ENCODE data around the gene CDK6.
A peak's percentile ranks its signal among the peaks of the same experiment; 100 is the strongest.

Gene CDK6

DNA sequence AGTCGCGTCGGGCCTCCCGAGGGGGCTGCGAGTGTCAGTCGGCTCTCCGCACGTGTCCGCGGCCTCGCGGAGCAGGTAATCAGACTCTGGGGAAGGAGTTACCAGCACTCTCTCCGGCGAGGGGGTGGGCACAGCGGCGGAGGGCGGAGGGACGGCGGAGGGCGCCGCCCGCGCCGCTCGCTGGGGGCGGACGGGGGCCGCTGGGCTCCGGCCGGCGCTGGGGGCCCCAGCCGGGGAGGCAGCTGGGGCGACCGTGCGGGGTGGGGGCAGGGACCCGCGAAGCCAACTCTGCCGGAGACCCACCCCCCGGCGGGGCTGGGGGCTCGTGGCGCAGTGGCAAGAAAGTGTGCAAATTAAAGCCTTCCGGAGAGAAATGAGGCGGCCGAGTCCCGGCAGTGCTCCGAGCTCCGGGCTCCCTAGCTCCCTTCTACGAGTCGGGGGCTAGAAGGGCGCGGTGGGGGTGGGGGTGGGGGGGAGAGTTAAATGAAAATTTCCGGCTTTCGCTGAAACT is at the start of gene CDK6:
CDK6 (minus strand) TSS at position 85 of the 511 bp plus-strand sequence. CDS start 3,250 bp downstream, outside the sequence.
- peak; percentile 87 for DNase-seq

DNA sequence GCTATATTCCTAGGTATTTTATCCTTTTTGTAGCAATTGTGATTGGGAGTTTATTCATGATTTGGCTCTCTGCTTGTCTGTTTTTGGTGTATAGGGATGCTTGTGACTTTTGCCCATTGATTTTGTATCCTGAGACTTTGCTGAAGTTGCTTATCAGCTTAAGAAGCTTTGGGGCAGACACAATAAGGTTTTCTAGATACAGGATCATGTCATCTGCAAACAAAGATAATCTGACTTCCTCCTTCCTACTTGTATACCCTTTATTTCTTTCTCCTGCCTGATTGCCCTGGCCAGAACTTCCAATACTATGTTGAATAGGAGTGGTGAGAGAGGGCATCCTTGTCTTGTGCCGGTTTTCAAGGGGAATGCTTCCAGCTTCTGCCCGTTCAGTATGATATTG is 49.7 kb upstream of the CDK6 start:
- DNase-seq = peak; percentile 17

DNA sequence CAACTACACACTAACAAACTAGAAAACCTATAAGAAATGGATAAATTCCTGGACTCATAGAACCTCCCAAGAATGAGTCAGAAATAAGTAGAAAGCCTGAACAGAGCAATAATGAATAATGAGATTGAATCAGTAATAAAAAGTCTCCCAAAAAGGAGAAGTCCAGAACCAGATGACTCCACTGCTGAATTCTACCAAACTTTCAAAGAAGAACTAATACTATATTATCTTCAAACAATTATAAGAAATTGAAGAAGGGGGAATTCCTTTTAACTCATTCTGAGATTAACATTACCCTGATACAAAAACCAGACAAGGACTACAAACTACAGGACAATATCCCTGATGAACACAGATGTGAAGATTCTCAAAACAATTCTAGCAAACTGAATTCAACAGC is 47.8 kb upstream of the CDK6 start:
- DNase-seq = no peak

DNA sequence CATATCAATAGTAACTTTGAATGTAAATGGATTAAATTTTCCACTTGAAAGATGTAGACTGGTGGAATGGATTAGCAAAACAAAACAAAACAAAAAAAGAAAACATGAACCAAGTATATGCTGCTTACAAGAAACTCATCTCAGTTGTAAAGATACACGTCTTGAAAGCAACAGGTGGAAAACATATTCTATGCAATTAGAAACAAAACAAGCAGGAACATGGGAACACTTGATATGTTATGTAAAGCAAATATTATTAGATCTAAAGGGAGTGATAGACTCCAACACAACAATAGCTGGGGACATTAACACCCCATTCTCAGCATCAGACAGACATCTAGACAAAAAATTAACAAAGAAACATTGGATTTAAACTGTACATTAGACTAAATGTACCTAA is 46.4 kb upstream of the CDK6 start:
- no peak for DNase-seq

DNA sequence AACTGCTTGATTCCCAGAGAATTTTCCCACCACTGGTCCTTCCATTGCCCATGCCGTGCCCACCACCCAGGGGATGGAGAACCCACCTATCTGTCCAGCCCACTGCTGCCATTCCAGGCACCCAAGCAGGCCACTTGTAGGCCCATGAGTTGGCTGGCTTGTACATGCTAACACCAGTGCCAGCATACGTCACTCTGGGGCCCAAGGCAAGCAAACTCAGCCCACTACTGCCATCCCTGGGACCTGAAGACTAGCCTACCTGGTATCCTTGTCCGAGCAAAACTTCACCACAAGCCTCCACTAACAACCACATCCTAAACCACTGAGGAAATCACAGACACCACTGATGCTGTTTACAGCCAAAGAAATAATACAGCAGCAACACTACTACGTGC is 44.7 kb upstream of the CDK6 start:
- no peak for DNase-seq

DNA sequence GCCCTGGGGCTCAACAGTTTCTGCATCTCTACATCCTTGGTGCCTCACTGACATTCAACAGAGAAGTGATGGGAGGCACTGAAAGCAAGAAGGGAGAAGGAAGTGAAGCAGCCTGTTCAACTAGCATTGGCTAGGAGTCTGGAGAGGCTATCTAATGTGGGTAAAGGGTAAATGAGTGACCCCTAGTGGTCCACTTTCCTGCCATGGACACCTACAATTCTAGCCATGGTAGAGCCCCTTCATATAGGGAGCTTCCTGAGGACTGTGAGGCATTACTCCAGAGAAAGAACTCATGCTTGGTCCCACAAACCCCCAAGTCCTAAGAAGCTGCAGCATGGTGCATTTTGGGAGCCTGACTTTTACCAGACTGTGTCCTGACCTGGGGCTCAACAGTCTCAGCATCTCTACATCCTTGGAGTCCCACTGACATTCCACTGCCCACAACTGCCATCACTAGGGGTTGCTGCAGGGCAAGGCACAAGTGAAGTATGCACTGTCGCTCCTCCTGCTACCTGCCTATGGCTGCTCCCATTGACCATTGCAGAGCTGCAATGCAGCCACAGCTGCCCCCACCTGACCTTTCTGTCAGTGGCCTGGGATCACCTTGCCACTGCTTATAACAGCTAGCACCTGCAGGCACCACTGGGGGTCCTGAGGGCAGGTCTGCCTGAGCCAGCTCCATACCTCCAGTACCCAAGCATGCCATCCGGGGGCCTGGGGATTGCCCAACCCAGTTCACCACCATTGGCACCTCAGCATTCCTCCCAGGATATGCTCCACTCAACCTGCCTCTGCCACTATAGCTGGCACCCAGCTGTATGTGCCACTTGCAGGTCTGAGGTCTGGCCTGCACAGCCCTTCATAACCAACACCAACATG is 44.1 kb upstream of the CDK6 start:
- DNase-seq = peak; percentile 60

DNA sequence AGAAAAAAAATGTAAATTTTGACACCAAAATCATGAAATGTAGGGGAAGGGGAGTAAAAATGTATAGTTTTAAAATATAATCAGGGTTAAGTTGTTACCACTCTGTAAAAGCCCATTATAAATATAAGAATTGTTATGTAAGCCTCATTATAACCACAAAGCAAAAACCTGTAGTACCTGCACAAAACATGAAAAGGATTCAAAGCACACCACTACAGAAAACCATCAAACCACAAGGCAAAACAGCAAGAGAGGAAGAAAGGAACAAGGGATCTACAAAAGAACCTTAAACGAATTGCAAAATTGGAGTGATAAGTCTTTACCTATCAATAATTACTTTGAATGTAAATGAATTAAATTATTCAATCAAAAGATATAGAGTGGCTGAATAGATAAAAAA is 41.0 kb upstream of the CDK6 start:
- no peak for DNase-seq

DNA sequence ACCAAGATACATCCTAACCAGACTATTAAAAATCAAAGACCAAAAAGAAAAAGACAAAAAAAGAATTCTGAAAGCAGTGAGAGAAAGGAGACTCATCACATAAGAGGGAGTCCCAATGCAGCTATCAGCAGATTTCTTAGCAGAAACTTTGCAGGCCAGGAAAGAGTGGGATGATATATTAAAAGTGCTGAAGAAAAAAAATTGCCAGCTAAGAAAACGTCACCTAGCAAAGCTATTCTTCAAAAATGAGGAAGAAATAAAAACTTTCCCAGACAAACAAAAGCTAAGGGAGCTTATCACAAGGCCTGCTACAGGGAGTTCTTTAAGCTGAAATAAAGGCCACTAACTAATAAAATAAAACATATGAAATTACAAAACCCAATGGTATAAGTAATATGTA is 40.5 kb upstream of the CDK6 start:
- no peak for DNase-seq

DNA sequence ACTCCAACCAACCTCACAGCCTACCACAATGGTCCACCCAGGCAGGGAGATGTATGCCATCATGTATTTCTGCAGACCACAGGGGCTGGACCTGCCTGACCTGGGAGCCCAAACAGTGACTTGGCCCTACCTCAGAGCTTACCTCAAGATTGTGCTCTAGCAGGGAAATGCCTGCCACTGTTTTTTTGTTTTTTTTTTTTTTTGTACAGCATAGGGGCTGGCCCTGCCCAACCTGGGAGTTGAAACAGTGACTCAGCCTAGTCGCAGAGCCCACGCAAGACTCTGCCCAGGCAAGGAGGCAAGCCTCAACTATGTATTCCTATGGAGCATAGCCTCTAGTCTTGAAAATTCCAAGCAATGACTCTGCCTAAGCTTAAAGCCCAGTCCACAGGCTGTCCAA is 39.3 kb upstream of the CDK6 start:
- DNase-seq = no peak

DNA sequence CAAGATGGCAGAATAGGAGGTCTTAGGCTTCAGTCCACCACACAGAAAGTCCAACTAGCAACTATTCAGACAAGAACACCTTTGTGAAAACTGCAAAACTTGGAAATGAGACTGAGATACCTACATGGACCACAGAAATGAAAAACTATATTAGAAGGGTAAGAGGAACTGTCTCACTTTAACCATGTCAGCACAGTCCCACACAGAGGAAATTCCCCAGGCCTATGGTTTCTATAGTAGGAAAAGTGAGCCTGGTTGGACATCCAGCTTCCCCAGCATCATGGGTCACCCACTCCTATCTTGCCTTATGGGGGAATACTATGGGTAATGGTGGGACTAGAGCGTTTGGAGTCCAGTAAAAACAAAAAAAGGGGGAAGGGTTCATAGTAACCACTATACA is 38.8 kb upstream of the CDK6 start:
- DNase-seq = no peak

DNA sequence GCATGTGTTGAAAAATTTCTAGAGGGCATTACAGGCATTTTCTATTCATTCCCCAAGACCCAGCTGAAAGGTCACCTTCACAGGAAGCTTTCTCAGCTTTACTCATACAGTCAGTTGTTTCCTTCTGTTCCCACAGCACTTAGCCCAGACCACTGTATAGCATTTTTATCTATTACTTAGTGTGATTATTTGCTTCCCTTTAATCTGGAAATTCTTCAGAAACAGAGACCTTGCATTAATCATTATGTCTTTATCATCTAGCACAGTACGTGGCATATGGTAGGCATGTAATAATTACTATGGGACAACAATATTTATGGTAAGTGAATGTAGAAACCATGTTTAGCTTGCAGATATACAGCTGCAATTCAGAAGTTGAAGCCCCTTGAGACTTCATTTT is 38.2 kb upstream of the CDK6 start:
- DNase-seq = no peak

DNA sequence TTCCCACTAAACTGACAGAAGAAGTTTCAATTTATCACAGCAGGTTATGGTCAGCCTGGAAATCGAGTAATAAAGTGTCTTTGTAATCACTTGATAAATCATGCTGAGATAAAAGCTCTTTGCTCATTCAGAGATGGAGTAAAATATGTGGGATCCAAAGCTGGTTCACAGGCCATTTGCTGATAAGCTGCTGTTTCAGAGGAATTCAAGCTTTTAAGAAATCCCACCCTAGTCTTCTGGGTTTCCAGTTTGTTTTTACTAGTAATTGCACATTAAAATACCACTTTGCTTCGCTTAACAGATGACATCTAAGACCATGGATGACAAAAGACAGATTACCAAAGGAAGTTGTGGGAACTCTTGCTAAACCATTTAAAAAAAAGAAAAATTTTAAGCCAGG is 37.4 kb upstream of the CDK6 start:
- DNase-seq = peak; percentile 13

DNA sequence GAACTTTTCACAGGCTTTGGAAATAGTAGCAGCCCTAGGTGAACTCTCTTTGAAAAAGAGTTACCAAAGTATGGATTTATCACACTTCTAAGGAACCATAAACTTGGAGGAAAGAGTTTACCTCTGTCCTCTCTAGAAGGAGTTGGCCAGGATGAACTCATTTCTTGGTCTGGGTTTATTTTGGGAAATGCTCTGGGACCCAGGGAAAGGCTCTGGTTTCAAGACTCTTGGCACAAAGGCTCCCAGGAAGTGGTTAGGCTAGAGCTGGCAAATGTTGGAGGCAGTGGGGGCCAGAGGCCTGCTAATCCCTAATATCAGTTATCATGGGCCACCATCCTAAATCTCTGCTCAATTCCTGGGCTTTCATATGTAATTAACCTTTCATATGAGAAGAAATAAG is 36.3 kb upstream of the CDK6 start:
- DNase-seq = no peak

DNA sequence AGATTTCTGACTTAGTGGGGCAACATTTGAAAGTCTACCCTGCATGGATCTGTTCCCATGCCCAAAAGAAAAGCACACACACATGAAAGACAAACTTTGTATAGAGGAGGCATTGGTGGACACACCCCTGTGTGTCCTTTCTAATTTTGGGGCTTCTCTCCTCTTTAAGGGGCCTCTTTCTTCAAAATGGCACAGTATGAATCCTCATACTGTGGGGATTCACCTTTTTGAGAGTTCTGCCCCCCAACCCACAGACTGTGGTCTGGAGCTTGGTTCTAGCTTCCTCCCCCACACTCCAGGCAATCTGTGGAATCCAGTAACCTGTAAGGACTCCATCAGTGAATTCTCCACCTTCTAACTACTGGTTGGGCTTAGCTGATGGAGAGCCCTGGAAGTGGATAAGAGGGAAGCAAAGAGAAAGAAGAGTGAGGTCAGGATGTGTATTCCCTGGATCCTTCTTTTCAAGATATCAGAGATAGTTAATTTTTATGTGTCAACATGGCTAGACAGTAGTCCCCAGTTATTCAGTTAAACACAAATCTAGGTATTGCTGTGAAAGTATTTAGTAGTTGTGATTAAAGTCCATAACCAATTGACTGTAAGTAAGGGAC is 32.4 kb upstream of the CDK6 start:
- no peak for DNase-seq

DNA sequence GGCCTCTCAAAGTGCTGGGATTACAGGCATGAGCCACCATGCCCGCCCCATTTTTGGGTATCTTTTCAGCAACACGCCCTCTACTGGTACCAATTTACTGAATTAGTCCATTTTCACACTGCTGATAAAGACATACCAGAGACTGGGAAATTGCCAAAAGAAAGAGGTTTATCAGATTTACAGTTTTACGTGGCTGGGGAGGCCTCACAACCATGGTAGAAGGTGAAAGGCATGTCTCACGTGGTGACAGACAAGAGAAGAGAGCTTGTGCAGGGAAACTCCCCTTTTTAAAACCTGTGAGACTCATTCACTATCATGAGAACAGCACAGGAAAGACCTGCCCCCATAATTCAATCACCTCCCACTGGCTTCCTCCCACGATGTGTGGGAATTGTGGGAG is 27.8 kb upstream of the CDK6 start:
- DNase-seq = peak; percentile 53

DNA sequence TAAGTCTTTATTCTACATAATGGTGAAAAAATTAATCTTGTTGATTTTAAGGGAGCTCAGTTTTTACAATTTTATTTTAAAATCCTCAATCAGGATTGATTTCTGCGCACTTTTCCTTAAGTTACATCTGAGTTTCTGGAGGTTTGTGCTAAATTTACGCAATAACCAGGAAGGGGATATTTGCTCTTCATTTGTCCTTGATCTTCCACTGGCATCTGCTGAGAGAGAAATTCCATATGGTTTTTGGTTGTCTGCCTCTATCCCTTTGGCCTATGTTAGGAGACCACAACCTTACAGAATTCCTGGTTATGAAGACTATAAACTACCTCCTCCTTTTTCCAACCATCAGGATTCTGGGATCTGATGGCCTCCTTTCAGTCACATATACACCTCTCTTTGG is 20.1 kb upstream of the CDK6 start:
- DNase-seq = no peak

DNA sequence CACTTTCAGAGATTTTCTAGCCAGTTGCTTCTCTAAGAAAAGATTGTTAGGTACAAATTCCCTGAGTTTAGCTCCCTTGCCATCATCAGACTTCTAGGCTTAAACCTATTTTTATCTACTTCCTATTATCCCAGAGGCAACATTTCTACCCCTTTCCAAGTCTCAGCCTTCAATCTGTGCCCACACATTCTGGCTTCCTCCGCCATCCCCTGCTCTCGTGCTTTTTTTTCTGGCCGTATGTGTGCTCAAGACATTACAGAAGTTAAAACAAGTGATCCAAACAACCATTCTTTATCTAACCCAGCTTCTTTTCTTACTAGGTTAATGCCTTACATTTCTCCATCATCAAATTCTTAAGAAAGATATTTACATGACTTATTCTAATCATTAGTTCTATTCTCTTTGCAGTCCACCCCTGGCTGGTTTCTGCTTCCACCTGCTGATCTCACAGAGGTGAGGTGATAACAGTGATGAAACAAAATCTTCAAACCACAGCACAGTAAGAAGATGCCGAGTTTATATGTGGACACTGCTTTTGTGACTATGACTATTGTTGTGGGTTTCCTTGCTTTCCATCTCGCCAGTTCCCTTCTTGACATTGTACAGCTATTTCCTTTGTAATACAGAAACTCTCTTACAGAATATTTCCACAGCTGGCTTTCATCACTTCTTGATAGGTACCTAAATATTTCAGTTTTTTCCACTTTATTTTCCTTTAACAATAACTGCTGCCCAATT is 18.3 kb upstream of the CDK6 start:
- no peak for DNase-seq

DNA sequence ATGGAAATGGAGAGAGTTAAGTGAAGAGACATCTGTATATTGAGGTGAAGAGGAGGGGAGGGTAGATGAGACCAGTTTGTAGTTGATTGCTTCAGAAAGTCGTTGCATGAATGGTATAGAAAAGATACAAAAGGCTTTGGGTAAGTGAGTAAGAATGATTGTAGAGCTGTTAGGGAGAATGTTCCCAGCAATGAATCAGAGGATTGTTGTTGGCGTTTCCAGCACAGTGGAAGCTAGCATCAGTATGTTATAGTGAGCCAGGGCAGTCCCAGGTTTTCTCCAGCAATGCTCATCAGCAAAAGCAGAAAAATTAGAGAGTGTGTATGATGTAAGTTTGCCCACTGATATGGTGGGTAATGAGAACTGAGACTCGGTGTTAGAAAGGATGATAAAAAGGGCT is 15.4 kb upstream of the CDK6 start:
- DNase-seq = no peak

DNA sequence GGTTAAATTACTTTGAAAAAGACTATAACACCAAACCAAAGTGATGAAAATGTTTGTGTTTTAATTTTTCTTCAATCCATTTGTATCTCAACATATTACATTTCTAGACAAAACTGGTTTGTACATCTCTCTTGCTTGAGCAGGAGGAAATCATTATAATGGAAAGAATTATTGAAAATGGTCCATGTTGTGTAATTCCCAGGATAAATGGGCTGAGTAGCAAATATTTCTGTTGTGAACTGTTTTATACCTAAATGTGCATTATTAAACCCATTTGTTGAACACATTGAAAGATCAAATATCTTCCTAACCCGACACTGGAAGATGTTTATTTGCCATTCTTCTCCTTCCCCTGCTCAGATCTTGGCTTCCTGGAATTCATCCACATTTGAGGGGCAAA is 14.1 kb upstream of the CDK6 start:
- DNase-seq = no peak

DNA sequence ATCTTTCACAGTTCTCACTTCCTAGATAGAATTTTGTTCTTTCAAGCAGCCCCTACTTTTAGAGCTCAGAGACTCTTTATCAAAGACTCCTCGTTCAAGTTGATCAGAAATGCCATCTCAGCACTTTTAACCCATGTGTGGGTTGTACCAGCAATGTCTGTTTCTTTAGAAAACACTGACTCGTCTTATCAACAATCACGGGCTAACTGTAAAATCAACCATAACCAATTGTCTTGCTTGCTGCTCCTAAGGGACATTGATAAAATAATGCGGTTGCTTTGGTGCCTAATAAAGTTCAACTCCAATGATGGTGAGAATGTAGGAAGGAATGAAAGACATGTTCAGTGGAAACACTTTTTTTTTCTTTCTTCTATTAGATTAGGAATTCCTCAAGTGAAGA is 12.9 kb upstream of the CDK6 start:
- DNase-seq = peak; percentile 60

DNA sequence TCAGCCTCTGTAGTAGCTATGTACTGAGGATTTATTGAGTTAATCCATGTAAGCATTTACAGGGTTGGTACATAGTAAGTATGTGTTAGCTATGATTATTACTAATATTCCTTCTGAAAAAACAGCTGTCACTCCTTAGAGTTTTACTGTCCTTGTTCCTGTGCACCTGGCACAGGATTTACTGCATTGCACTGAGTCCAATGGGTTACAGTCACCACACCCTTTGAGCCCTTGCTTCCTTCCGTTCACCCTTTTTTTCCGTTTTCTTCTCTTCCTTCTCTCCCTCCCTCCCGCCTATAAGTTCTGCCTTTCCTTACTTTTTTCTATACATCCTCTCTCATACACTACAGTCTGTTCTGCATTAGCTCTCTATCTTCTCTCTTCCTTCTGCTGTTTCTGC is 12.5 kb upstream of the CDK6 start:
- no peak for DNase-seq

DNA sequence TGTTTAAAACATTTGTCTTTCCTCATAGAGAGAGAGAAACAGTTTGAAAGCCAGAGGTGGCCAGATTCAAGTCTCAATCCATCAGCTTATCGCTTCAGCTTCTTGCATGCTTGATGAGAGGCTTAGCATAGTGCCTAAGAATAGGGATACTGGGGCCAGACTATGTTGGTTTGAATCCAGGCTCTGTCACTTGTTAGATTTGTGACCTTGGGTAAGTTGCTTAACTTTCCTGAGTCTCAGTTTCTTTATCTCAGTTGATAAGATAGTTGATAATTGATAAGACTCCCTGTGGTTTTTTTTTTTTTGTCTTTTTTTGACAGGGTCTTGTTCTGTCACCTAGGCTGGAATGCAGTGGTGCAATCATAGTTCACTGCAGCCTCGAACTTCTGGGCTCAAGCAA is 12.1 kb upstream of the CDK6 start:
- DNase-seq = no peak

DNA sequence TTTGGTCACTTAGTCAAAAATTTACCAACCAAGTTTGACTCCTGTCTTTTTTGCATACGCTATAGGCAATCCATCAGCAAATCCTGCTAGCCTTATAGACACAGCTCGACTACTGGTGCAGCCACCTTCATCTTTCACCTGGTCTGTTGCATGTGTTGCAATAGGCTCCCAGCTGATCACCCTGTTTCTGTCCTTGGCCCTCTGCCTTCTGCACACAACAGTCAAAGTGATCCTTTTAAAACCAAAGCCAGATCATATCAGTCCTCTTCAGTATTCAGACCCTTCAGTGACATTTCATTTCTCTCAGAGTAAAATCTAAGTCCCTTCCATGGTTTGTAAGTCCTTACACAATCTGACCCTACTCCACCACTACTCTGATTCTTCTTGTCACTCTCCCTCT is 10.9 kb upstream of the CDK6 start:
- no peak for DNase-seq

DNA sequence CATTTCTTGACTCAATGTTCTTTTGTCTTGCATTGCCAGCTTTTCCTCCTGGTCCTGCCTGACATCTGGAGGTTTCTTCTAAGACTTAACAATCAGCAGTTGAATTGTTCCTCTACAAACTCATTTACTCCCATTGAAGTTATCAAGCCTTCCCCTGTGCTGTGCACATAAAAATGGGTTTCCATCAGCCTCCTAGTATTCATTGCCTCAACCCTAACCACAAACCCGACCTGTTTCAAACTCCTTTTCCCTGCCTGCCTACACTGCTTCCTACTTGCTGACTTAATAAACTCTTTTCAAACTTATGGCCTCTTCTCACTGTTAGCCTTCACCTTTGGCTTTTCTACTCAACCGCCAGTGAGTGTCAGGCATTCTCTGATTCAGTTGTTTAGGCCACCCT is 9.4 kb upstream of the CDK6 start:
- no peak for DNase-seq
